ENCODE data around the gene IGFBP6. TPM values are rescaled to one million over a fixed set of nuclear protein-coding genes. Genes with fewer than 3 reads are reported as not detected.
A peak's percentile ranks its signal among the peaks of the same experiment; 100 is the strongest.

IGFBP6 gene
- total RNA-seq, 1 experiment from 2014 or later: 58.5 TPM

DNA sequence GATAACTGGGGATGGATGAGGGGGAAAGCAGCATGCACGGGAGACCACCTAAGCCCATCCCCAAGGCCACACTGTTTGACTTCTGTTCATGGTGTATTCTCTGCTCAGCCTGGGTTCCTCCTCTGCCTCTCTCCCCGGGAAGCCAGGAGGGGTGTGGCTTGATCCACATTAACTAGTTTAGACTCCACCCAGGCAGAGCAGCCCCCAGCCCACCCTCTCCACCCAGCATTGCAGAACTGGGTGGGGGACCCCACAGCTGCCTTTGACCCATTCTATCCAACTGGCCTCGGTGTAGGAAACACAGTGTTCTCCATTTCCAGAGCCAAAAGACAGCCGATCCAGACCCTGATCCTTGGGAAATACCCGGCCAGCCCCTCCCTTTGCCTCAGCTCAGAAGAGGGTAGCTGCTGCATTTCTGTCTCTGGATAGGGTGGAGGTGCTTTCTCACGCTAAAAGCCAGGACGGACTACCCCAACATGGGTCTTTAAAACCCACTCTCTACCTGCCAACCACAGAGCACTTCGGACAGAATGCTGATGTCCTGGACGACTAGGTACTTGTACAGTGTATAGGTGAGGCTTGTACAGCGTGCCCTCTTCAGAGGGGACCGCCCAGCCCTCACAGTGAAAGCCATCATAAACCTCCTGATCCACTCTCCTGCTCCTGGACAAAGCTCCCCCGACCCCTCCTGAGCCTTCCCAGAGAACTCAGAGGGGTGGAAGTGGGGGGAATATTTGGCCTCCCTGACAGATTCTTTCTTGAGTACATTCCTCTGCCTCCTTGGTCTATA, 27.7 kb upstream of the IGFBP6 start:
- no peak for DNase-seq (ENCODE audit: low read depth)

DNA sequence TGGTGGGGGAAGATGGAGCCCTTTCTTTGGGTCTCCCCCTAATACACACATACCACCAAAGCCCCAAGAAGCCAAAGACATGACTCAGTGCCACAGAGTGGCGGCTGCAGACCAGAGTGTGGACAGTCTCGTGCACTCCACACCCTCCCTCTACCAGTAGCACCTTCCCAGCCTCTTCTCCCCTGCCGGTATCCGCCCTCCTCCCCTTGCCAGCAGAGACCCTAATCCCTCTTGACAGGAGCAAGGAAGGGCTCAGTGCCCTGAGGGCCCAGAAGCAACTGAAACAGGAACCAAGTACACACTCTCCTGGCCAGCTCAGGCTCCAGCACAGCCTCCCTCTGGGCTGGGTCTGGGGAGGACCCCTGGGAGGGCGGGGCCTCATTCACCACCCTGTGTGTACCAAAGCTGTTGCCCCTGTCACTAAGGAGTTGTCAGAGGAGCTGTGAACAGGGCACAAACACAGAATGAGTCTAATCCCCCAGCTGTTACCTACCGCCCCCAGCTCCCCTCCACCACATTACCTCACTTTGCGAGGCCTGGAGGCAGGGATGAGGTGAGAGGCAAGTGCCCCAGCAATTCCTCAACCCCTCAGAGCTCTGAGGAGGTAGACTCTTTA, 26.5 kb upstream of the IGFBP6 start:
- DNase-seq (ENCODE audit: low read depth): no peak

DNA sequence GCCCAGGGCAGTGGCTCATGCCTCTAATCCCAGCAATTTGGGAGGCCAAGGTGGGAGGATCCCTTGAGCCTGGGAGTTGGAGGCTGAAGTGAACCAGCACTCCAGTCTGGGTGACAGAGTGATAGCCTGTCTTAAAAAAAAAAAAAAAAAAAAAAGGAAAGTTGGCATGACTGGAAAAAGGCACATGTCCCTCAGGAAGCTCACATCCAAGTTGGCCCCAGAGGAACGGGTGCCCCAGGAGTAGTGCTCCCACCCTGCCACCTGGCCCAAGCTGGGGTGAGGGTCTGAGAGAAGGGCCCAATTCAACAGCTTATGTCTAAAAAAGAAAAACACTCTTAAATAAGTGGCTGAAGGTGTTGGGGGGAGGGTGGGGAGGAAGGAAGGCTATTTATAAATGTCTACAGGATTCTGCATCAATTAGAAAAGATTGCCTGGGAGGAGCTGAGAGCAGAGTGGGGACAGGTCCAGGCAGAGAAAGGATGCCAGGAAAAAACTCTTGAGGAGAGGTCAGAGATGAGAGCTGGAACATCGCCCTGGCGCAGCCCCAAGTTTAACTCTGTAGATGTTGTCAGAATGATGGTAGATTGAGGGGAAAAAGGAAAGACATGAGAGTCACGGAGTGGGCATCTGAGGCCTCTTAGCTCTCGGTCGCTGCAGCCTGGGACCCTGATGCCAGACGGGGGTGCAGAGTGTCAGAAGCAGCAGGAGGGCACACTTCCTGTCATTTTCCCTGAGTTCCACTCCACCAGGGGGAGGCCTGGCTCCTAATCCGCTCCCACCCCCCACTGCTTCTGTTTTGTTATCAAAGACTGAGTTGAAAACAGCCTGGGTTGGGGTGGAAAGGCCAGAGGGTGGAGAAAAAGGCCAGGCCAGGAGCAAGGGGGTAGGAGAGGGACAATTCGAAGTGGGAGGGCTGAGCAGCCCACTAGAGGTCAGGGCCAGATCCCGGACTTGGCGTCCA, 25.6 kb upstream of the IGFBP6 start:
- no peak for DNase-seq (ENCODE audit: low read depth)

DNA sequence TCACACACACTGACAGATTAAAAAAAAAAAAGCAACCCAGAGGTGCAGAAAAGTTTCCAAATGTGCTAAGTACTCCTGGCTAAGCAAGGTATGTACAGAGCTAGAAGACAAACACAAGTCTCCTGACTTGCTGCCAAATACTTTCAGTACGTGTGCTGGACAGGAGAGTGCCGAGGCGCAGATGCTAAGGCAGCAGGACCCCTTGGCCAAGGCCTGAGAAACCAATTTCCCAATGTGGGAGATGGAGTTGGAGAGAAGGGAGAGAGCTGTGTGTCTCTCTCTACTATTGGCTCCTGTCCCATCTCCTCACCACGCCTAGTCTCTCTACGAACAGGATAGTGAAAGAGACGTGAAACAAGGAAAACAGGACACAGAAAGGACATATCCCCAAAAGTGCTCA, 23.6 kb upstream of the IGFBP6 start:
- no peak for DNase-seq (ENCODE audit: low read depth)

DNA sequence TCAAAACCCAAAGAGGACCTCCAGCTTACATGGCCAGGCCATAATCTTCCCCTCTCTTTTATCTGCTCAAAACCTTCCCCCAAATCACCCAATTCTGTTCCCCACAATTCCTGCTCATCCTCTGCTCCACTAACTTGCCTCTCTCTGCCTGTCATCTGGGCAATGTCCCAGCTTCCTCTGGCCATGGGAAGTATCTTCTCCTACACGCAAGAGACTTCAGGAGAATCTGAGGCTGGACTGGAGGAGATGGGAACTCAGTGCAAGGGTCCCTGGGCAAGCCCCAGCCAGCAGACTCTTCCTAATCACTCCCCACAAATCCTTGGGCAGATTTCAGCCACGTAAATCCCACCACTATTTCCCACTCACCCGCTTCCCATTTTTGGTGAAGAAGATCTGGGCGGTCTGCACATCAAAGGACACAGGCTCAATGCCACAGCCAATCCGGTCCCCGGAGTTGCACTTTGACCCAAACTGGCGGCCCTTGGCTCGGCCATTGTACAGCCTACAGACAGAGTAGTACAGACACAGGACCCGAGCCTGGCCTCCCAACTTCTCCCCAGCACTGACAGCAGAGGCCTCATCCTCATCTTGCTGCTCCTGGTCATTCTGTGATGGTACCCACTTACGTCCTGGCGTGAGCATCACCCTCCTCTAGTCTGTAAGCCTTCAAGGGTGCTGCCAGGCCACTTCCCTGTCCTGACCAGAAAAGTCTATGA, 23.0 kb upstream of the IGFBP6 start:
- no peak for DNase-seq (ENCODE audit: low read depth)

DNA sequence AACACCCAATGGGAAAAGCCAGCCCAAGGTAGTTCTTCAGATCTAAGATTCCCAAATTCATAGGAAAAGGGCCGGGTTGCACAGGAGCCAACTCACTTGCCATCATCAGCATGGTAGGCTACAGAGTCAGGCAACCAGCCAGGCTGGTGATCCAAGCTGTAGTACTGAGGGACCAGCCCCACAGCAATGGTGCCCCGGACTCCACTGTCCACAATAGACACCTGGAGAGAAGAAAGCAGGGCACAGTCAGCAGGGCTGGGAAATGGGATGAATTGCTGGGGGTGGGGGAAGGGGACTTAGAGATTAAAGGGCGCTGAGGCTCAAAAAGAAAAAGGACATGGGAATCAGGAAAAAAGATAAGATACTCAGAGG, 22.5 kb upstream of the IGFBP6 start:
- DNase-seq (ENCODE audit: low read depth): no peak

DNA sequence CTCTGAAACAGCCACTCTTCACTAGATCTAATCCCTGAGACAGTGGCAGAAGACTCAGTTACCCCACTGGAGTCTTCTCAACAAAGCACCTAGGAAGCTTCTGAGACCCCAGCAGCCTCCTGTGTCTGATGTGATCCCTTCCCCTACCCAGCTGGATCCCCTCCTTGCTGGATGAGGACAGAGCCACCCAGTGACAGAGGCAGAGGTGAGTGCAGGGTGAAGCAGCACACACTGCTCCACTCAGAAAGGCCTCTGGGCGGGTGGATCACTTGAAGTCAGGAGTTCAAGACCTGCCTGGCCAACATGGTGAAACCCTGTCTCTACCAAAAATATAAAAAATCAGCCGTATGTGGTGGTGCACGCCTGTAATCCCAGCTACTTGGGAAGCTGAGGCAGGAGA, 21.0 kb upstream of the IGFBP6 start:
- no peak for DNase-seq (ENCODE audit: low read depth)

DNA sequence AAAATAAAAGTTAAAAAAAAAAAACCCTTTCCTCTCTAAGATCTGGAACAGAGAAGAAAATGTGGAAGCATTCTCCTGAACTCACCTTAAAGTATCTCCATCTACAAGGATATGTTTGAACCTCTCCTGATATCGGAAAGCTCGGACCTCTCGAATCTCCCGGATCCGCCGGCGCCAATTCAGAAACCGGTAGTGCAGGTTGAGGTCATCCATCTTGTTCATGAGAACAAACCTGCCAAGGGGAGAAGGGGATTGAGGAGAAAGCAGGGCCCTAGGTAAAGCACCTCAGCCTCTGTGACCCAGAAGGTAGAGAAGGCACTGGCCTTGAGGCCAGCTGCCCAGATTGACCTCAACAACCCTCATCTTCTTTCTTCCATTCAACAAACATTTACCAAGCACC, 20.4 kb upstream of the IGFBP6 start:
- DNase-seq (ENCODE audit: low read depth): no peak

DNA sequence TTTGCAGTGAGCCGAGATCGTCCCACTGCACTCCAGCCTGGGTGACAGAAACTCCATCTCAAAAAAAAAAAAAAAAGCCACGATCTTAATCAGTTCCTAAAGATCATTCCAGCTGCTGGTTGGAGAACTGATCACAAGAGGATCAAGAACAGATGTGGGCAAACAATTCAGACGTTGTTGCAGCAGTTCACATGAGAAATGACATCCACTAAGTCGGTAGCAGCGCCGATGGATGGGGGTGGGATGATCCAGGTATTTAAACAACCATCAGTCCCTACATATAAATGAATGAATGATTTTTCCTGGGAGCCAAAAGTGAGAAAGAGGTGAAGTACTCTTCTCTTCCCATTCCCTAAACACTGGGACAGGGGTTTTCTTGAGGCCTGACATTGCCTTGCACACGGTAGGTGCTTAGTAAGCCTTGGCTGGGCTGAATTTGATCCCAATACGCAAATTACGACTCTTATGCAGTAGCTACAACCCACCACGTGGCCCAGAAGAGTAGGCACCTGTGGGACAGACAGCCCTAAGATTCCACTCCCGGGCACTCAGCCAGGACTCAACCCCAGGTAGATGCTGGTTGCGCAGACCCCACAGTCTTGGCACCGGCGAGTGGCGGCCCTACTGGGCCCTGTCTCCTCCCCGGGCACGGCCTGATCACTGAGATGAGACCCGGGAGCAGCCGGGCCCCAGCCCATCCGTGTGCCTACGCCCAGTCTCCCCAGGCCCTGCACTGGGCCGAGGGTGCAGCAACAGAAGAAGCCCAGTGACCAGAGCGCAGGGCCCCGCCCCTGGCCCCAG, 18.8 kb upstream of the IGFBP6 start:
- DNase-seq (ENCODE audit: low read depth): peak; percentile 38

DNA sequence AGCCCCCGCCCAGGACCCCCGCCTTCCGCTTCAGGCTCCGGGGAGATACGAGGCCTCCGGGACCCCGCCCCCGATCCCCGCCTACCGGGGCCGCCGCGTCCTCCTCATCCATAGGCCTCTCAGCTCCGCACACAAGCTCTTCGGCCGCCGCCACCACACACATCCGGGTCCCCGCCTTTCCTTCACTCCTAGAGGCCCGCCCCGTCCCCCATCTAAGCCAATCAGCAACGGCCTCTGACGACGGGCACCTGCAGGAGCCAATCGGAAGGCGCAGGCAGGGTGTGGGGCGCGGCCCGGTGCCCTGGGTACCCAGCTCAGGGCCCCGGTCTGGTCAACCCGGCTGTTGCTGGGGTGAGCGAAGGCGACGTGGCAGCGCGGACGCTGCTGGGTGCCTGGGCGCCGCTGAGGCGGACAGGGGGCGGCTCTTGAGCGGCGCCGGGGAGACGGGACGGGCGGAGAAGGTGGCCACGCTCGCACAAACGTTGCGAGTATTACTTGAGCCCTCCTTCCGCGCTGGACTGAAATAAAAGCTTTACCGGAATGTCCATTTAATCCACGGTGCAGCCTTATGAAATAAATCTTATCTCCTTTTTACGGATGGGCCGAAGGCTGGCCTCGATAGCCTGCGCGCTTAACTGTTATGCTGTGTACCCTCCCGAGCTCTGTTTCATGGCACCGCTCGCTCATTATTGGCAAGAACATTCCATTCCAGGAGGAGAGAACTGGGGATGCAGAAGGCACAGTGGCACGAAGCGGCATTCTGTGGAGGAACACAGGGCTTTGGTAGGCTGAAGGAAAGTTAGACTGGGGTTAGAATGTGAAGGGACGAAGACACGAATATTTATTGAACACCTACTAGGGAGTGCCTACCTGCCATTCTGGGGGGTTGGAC, 18.0 kb upstream of the IGFBP6 start, which contains the start of gene SPRYD3:
Gene SPRYD3 (minus strand): TSS at position 165 of the 892 bp plus-strand sequence. CDS start 57 bp downstream, at position 108.
- DNase-seq (ENCODE audit: low read depth): peak; percentile 96

DNA sequence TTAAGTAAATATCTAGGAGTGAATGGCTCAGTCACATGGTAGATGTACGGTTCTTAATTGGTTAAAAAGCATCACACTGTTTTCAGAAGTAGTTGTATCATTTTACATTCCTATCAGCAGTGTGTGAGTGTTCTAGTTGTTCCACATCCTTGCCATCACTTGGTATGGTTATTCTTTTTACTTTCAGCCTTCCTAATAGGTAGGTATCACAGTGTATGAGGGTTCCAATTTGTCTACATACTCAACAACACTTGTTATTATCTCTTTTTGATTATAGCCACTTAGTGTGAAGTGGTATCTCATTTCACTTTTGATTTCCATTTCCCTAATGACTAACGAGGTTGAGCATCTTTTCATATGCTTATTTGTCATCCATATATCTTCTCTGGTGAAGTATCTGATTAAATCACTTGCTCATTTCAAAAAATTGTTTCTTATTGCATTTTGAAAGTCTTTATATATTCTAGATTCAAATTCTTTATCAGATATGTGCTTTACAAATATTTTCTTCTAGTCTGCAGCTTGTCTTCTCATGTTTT, 14.8 kb upstream of the IGFBP6 start:
- no peak for DNase-seq (ENCODE audit: low read depth)

DNA sequence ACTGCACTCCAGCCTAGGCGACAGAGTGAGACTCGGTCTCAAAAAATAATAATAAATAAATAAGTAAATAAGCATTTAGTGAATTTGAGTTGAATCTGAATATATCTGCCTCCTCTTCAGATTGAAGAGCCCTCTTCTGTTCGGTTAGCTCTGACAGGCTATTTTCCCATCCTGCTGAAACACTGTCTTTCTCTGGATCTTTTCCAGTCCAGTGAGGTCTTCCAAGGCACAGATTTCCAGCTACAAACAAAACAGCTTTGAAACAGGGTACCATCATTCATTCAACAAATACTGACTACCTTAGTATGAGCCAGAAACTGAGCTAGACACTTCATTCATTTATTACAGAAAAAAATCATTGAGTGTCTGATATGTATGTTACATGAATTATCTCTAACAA, 11.1 kb upstream of the IGFBP6 start:
- DNase-seq (ENCODE audit: low read depth): no peak

DNA sequence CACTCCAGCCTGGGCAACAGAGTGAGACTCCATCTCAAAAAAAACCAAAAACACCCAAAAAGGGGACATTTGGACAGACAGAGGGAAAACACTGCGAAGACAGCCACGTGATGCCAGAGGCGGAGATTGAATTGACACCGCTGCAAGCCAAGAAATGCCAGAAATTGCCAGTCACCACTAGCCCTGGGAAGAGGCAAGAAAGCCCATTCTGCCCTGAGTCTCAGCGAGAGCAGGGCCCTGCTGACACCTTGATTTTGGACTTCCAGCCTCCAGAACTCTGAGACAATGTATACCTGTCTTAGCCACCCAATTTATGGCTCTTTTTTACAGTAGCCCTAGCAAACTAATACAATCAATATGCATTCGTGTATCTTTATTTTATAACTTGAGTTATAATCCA, 7.4 kb upstream of the IGFBP6 start:
- DNase-seq (ENCODE audit: low read depth): no peak

DNA sequence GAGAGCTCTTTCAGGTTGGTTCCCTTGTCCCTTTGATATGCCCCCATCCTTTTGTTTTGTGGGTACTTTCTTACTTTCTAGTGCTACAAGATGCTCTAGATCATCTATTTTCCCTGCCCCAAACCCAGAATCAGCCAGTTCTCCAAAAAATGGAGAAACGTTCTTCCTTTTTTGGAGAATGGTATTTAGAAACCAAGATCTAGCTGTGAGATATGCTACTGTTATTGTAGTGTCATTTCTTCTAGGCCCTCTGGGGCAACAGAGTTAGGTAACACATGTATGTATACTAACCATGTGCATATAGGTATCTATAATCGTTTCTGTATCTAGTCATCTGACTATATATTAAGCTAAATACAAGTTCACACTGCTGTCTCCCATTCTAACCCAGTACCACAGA, 6.9 kb upstream of the IGFBP6 start:
- DNase-seq (ENCODE audit: low read depth): no peak

DNA sequence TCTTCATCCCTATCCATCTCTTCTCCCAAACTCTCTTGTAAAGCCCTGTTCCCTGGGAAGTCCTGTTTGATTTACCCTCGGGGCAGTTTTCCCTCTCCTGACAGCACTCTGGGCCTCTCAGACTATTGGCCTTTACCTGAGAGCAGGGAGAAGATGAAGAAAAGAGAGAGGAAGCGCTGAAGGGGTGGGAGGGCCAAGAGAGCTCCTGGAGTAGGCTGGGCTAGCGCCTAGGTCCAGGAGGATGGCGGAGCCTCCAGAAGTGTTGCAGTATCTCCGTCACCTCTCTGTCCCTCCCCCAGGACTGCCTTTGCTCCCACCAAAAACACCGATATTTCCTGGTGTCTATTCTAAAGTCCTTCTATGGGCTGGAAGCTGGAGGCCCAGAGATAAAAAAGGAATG, 5.7 kb upstream of the IGFBP6 start:
- no peak for DNase-seq (ENCODE audit: low read depth)

DNA sequence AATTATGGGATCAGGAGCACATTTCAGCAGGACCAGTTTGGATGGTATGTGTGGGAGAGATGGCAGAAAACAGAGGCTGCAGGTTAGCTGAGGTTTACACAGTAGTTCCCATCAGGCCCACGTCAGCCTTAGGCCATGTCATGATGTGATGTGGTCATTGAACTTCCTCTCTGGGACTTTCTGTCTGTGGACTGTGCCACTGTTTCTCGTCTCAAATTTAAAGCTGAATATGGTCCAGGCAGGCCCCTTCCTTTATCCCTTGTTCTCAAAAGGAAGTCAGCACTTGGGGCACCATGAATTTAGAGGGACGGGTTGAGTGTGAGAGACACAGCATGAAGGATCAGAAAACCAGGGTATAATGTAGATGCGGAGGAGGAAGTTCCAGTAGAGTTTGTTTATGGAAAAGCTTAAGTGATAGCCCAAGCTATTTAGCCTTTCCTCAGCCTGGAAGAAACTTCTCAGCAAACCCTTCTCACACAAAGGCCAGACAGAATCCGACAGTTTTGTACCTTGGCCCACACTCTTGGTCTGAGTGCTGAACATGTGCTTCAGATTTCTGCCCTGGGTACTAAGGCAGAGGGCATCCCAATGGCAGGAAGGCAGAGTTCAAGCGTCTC, 3.6 kb upstream of the IGFBP6 start:
- DNase-seq (ENCODE audit: low read depth): no peak

DNA sequence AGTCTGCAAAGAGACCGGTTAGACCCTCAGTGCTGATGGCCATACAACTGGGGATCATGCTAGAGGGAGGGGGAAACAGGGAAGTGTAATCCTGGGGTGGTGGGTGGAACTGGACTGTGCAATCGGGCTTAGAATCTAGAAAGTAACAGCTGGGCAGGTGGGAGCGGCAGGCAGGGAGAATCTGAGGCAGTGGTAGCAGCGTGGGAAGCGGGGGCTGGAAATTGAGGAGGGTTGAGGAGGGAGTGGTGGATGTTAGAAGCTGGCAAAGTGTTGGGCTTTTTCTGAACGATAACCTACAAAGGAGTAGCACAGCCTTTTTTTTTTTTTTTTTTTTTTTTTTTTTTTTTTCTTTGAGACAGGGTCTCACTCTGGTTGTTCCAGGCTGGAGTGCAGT, 3.1 kb upstream of the IGFBP6 start:
- DNase-seq (ENCODE audit: low read depth): no peak

DNA sequence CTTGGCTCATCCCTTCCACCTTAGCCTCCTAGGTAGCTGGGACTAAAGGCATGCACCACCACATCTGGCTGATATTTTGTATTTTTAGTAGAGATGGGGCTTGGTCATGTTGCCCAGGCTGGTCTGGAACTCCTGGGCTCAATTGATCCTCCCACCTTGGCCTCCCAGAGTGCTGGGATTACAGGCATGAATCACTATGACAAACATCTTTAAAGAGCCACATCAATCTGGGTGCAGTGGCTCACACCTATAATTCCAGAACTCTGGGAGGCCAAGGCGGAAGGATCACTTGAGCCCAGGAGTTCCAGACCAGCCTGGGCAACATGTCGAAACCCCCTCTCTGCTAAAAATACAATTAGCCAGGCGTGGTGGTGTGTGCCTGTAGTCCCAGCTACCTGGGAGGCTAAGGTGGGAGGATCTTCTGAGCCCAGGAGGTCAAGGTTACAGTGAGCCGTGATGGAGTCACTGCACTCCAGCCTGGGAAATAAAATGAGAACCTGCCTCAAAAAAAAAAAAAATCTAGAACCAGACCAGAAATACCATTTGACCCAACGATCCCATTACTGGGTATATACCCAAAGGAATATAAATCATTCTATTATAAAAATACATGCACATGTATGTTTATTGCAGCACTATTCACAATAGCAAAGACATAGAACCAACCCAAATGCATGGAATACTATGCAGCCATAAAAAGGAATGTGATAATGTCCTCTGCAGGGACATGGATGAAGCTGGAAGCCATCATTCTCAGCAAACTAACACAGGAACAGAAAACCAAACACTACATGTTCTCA, 2.5 kb upstream of the IGFBP6 start:
- DNase-seq (ENCODE audit: low read depth): peak; percentile 52
